NCI-H69 (cell line): ENCODE data around the gene BAHCC1.

Experiments used
- DNase-seq: peaks from one replicate; lab custom pipeline; 2025; lab: John Stamatoyannopoulos, UW

The BAHCC1 gene

DNA sequence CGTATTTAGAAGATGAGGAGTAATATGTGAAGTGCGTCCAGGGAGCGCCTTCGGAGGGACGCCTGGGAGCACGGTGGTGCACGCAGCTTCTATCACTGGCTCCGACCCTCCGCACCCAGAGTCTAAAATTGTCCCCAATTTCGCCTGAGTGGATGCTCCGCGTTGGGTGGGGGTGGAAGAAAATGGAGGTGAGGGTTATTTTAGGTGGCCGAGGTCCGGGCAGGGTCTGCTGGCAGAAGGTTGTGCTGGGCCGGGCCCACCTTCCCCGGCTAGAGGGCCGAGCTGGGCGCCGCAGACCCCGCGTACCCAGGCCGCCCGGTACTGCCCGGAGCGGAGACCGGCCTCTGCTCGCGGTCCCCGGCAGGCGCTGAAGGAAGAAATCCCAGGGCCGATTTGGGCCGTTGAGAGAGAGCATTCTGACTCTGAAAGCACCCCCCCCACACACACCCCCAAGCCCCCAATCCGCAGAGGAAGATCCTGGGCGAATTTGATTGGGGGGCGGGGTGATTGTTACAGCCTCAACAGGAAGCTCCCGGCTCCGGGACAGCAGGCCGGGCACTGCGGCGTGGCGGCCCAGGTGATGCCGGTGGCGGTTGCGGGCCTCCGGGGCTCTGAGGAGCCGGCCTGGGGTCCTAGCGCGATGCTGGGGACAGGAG is 3.0 kb downstream of the BAHCC1 start:
- DNase-seq = peak; percentile 63

DNA sequence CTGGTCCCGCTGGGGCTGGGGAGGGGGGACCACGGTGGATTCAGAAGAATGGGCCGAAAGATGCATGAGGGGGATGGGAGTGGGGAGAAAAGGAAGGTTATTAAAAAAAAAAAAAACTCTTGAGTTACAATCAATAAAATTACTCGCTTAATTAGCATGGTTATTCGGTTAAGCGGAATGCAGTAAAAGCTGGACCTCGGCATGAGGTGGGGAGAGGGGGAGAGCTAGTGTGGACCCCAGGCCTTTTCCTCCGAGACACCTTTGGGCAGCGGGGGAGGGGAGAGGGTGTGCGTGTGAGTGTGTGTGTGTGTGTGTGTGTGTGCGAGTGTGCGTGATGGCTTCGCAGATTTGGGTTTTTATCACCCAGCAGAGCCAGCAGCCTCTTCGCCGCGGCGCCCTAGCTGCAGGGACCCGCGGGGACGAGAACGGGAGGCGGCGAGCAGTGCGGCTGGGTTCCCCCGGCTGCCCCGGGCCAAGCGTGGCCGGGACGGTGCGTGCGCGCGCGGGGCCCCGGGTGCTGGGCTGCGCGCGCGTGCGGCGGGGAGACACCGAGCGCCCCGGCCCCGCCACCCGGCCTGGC is 3.7 kb downstream of the BAHCC1 start:
- DNase-seq = peak; percentile 46

DNA sequence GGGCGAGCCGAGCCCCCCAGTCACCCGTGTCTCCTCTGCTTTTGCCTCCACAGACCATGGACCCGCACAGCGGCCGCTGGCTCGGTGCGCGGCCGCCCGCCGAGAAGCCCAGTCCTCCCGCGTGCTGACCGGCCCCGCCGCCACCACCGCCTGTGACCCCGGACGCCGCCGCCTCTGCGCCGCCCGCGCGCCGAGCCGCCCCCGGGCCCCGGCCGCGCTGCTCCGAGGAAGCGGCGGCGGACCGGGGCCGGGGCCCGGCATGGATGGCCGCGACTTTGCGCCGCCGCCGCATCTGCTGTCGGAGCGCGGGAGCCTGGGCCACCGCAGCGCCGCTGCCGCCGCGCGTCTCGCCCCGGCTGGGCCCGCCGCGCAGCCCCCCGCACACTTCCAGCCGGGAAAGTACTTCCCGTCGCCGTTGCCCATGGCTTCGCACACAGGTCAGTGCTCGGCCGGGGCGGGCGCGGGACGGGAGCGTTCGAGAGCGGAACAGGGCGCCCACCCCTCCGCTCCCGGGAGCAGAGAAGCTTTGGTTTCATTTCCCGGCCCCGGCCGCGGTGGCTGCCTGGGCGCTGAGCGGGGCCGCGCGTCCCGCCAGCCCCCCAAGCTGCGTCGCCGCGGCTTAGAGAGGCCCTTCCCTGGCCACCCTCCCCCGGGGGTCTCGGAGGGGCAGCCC is 4.4 kb downstream of the BAHCC1 start:
- no peak for DNase-seq

DNA sequence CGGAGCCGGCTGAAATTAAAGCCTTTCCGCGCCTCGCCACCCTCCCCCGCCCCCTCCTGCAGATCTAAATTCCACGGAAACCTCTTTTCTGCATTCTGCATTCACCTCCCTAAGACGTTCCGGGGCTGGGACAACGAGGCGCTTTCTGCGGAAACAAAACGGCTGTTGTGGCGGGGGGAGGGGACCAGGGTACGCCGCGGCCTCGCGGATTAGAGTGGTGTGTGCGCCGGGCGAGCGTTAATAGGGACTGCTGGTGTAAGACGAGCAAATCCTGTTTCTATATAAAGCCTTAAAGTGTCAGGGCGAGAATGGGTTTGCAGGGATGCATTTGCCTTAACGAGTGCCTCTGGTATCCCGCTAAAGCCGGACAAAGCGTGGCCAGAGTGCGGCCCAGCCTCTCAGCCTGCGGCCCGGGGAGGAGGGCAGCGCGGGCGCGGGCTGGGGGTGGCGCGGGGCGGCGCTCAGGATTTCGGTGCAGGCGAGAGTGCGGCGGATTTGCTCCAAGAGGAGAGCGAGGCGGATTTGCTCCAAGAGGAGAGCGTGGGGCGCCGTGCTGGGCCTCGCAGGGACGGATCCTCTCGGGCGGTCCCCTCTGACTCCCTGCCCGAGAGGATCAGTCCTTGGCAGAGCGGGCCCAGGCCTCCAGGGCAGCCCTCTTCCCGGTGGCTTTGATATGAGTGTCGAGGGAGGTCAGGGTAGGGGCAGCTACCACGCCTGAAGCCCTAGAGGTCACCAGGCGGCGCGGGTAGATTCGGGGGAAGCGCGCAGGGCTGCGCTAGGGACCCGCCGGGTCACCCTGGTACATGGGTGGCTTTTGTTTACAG is 5.1 kb downstream of the BAHCC1 start:
- DNase-seq = no peak

DNA sequence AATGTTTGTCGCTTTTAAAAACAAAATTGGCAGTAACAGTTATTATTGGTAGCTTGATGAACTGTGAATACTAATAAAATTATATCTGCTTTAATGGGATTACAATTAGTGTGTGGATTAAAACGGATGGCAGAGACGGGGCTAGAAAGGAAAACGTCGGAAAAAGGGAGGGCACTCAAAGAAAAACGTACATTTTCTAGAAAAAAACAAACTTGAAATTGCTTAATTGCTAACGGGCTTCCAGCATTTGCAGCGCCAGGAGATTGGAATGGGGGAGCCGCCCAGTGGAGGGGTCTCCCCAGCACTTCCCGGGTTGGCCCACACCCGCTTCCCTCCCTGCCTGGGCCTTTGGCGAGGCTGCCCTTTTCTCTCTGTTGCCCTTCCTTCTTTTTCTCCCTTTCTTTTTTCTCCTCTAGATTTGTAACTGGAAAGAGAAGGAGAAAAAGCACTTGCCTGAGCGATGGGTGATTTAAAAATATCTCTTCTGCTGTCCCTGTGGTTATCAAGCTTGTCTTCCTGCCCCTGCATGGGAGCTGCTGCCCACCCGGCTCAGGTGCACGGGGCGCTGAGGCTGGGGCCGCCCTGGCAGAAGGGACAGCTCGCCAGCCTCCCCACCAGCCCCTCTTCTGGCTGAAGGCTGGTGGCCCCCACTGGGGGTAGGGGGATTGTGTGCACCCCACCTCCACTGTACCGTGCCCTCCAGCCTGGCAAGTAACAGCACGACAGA is 5.9 kb downstream of the BAHCC1 start:
- no peak for DNase-seq

DNA sequence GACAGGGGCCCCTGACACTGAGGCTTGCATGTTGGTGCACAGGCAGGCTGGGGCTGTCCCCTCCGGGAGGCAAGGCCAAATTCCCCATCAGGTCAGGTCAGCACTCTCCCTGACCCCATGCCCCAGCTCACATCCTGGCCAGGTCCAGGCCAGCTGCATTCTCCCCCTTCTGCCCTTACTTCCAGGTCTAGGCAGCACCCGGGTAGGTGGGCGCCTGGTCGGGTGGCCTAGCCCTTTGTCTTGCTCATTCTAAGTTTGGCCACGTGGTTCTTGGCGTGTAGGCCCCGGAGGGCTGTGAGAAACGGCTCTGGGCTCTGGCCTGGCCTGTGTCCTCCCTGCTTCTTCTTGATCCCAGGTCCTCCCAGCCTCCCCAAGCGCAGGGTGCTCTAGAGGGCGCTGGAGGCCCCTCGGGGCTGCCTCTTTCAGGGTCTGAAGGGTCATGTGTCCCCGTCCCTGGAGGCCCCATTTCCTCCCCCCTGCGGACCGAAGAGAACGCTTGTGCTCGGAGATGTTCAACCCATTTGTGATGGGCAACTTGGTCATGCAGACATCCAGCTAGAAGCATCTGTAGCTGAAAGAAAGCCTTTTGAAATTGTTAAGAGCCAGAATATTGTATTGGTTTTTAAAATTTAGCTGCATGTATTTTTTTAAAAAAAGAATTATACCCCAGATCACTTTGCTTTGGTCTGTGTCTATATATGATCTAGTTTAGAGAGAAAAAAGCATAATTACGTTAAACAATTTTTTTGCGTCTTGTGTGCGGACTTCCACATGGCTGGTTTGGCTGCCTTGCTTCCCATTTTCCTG is 6.7 kb downstream of the BAHCC1 start:
- peak; percentile 25 for DNase-seq

DNA sequence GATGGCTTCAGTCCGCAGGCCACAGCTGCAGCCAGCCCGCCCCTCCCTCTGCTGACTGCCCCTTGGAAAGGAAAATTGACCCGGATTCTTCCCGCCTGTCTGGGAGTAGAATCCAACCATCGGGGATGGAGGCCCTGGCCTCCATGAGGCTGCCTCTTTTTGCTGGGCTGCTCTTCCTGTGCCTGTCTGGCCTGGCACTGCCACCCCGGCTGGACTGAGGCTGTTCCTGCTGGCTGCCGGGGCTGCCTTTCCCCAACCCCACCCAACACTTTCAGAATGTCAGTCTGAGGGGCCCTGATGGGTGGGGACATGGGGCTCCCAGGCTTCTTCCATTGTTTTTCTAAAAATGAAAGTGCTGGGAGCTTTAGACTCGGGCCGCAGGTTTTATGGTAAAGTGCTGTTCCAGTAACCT is 7.3 kb downstream of the BAHCC1 start:
- DNase-seq = no peak

DNA sequence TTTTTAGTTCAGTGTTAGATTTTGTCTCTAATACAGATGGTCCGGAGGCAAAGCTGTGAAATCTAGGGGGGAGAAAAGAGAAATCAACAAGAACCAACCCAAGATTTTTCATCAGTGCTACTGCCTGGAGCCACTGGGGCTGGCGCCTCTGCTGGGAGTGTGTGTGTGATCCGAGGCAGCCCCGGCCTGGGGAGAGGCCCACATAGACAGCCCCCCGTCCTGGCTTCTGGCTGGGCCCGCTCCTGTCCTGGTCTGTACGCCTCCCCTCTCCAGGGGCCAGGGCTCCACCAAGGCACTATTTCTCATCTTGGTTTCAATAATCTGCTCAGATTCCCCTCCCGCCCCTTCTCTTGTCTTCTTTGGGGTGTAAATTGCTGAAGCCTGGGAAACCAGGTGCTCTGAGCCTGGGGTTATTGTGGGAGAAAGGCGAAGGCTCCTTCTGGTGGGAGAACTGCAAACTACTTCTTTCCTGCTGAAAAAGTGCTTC is 7.8 kb downstream of the BAHCC1 start:
- DNase-seq = no peak

DNA sequence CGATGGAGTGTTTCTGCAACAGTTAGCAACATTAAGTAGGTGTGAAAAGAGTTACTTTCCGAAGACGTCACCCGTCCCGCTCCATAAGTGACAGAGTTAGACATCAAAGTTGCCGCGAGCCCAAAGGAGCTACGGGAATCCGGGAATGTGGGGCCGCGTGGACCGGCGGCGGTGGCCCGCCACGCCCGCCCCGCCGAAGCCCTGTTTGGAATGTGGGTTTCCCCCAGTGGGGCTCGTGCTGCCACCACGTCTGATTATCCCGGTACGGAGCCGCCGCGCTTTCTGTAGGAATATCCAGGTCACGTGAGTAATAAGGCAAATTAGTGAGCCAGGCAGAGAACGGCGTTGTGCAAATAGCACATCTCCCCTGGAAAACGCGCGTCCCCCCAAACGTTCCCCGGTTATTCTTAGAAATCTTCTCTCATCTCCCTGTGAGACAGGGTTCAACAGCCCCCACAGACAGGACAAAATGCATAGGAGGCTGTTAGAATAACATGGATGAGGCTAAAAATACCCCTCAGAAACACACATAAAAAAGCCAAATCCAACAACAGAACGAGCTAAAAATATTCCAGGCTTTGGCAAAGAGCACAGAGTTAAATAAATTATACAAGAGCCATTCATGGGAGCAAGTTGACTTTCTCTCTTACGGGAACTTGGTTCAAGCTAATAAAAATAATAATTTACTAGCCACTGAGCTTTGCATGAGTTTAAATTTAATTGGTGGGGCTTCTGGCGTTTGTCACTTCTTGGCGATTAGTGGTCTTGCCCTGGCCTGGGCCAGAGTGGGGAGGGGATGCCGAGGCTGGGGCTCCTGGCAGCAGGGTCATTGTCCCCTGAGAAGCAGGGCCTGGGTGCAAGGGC is 8.6 kb downstream of the BAHCC1 start:
- peak; percentile 59 for DNase-seq

DNA sequence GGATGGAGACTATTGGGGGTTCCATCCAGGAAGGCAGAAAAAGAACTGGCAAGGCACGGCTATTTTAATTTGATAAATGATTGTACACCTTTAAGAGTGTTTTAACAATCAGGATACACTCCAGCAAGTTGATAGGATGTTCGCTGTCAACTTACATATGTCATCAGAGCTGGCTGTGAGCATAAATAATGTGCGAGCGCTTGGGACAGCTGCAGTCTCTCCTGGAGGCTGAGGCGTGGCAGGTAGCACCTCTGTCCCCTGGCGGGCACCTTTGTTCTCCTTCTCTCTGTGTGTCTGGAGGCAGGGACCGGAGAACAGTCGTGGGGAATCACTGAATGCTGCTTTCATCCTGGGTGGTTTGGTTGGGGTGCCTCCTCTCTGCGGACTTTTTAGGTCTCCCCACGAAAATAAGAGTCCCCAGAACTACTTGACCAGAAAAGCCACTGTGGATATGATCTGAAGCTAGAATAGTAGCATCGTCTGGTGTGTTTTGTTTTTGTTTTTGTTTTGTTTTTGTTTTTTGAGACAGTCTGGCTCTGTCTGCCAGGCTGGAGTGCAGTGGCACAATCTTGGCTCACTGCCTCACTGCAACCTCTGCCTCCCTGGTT is 9.4 kb downstream of the BAHCC1 start:
- peak; percentile 92 for DNase-seq

DNA sequence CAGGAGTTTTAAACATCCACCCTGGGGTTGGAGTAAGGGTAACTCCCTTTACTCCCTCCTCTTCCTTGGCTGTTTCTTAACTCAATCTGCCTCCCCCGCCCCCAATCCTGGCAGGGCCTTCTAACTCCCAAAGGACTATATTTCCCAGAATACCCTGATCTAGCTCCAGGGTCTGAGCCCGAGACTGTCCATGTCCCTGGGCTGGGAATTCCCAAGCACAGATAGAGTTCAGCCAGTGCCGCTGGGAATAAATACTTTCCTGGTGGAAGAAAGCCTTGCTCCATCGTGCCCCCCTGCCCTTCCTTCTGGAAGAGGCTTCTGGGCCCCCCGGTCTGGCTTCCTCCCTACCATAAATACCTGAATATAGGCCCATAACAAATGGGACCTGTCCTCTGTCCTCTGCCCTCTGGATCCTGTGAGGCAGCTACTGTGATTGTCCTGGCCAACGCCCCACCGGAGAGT is 10.2 kb downstream of the BAHCC1 start:
- peak; percentile 51 for DNase-seq

DNA sequence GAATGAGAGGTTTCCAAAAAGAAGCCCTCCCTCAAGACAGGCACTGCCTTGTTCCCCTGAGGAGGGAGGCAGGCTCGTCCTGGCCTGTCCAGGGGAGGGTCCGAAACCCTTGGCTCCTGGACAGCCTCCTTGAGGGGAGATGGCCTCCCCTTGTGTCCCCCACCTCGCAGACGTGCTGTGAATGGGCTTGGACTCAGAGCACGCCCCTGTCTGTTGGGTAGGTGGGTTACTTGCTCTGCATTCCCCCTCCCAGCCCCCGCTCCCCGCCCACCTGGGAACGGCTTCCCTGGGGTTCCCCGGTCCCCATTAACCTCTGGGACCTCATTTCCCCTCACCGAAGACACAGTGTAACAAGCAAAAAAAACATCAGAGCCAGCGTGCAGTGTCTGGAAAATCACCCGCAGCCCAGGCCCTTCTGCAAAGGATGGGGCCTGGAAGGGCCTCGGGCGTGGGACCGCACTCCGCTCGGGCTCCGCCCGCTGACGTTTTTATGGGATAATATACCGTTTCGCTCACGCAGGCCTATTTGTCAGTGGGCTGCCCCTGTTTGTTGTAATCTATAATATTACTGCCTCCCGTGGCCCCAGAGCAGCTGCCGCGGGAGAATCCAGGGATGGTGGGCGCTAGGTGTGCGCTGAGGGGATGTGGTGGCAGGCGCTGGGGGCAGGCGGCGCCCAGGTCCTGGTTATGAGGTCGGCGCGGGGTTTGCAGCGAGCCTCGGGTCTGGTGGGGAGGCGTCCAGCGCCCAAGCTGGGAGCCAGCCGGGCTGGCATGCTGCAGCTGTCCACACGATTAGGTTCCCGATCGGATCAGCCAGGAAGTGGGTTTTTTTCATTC is 11.1 kb downstream of the BAHCC1 start:
- DNase-seq = peak; percentile 82

DNA sequence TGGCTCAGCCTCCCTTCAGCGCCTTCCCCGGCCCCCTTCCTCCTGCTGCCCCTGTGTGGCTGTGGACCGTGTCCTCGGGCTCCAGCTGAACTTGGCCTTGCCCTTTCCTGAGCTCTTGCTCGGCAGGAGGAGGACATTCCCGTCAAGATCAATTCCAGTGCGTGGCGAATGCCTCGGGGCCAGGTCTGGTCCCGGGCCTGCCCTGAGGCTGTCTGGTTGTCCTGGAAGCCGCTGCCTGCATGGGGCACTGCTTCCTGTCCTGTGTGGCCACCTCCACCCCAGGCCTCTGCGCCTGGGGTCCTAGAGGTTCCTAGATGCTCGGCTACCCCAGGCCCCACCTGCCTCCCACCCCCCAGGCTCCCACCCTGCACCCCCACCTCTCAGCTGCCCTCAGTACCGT is 12.8 kb downstream of the BAHCC1 start:
- DNase-seq = no peak

DNA sequence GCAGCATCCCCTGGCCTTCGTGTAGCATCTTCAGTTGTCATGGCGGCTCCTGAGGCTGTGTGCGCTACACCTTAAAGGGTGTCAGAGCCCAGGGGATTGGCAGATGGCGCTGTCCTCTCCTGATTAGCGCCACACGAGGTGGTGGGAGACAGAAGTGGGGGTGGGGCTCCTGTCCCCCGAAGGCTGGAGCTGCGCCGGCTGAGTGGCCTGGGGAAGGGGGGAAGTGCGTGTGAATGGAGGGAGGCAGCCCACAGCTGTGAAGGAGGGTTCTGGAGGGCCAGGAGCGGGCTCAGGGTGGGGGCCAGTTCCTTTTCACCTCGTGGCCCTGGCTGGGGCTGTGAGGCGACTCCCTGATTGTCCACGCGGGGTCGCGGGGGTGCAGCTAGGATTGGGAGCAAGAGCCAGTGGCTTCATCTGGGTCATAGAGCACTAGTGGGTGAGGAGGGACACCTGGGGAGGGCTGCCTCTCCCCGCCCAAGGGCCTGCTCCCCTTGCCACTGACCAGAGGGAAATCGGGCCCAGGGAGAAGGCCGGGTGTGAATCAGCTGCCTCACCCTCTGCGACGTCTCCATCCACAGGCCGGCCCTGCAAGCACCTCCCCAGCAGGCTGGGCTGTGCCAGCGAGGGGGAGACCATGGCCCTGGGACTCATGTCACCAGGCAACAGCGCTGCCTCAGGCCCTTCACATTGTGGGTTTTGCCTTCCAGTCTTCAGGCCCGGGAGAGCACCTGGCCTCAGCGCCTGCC is 14.1 kb downstream of the BAHCC1 start:
- DNase-seq = peak; percentile 35

DNA sequence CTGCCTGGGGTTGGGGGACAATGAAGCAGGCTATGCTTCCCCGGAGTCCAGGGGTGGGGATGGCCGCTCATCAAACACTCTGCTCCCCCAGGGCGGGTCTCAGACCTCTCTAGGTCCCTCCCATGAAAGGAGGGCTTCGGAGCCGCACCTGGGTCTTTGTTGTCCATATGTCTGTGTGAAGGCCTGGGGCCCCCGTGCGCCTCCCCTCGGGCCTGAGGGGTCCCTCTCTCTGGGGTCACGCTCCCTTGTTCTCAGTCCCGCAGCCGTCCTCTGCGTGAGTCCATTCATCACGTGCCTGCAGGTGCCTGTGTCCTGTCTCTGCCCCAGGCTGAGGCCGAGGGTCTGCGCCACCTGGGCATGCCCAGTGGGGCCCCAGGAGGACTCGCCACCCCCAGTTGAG is 15.6 kb downstream of the BAHCC1 start:
- no peak for DNase-seq

DNA sequence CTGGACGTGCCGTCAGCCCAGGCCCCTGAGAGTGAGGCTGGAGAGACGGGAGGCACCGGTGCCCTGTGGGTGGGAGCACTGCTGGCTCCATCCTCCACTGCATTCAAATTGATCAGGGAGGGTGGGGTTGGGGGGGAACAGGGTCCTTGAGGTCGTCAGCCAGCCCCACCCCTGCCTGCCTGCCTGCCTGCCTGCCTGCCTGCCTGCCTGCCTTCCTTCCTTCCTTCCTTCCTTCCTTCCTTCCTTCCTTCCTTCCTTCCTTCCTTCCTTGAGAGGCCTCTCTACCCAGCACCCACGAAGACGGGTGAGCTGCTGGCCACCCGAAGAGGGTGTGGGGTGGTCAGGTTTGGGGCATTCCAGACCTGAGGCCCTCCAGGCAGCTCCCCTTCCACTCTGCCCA is 16.0 kb downstream of the BAHCC1 start:
- DNase-seq = no peak

DNA sequence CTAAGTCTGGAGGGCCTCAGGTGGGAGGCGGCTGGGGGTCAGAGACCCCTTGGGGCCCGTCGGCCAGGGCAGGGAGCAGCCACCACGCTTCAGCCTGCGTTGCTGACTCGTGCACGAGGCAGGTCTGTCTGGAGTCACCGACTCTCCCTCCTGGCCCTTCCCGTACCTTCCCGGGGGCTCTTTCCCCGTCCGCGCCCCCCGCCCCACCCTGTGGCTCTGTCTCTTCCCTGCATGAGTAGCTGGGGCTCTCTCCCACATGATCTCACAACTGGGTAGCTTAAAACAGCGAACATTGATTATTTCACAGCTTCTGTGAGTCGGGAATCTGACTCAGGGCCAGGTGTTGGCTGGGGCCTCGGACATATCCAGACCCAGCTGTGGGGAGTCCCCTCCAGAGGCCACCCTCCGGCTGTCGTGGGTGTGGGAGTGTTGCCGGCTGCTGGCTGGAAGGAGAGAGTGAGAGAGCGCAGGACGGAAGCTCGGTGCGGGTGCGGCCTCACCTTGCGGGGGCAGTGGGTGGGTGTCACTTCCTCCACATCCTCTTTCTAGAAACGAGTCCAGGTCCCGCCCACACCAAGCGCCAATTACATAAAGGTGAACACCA is 17.3 kb downstream of the BAHCC1 start:
- DNase-seq = no peak
